GM10847 (cell line): ENCODE measurements around the gene ATP11A.

Experiments used
- POLR2A ChIP-seq: IDR thresholded peaks from 2 replicates; pipeline ENCODE4 v1.6.1; 2011; ENCODE audit not compliant: insufficient read length; ENCODE audit errors: extremely low read depth

ATP11A gene

DNA sequence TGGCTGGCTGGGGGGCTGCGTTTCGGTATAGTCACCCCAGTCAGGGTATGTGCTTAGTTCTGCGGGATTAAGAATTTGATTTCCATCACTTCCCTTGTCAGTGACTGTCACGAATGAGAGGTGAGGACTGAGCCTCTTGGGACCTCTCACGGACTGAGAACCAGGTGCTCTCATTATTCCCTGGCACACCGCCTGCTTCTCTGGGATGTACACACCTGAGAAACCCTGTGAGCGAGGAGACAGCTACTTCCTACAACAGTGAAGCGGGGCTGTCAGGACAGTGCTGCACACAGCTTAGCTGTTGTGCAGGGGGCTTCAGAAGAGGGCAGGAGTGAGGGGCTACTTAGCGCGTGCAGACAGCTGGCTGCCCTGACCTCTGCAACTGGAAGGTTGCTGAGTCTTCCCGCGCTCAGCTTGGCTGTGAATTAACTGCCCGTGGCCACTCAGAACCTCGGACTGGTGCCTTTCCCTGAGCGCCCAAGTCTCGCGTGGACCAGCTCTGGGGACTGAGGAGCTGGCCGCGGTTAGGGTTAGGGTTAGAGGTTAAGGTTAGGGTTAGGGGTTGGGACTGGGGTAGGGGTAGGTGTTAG, 213.9 kb downstream of the ATP11A start:
- TF ChIP-seq POLR2A, result no peak

DNA sequence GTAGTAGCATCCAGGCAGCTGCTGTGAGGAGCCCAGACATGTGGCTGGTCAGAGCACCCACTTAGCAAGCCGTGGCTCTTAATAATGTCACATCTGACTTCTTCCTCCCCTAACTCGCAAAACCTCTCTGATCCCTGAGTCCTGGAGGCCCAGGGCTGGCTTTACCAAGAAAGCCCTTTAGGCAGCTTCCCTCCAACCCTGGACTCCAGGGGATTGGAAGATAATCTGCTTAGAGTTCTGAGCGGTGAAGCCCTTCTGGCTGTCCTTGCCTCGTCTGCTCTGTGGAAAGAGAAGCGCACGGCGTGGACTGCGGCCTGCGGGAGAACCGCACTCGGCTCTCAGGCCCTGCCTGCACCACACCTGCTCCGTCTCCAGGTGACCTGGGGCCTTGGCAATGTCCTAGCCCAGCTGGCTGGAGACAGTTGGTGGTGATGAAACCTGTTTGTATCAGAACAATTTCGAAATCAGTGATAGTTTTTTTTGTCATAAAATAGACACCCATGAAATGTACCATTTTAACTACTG, 214.7 kb downstream of the ATP11A start:
- no peak for TF ChIP-seq POLR2A

DNA sequence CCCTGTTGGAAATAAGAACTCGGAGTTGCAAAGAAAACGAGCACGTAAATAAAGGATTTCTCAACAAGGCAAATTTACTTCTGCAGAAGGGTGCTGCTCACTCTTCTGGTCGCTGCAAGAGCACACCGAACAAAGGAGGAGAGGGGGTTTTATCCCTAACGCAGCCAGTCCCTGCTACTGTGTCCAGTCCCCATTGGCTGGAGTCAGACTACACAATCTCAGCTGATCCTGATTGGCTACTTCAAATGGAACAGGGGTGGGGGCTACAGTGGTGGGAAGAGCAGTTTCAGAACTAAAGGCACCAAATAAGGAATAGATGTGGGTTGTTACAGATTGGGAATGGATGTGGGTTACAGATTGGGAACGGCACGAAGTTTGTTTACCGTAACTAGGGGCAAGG, 215.2 kb downstream of the ATP11A start:
- no peak for TF ChIP-seq POLR2A

DNA sequence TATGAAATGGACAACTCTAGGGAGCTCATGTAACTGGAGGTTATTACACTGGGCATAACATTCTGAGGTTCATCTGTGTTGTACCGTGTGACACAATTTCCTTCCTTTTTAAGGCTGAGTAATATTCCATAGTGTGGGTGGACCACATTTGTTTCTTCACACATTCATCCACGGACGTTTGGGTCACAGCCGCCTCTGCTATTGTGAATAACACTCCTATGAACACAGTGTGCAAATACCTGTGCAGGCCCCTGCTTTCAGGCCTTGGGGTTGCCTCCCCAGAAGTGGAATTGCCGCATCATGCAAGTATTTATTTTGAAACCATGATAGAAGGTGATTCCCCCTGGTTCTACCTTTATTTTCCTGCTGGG, 215.8 kb downstream of the ATP11A start:
- TF ChIP-seq POLR2A, result no peak

DNA sequence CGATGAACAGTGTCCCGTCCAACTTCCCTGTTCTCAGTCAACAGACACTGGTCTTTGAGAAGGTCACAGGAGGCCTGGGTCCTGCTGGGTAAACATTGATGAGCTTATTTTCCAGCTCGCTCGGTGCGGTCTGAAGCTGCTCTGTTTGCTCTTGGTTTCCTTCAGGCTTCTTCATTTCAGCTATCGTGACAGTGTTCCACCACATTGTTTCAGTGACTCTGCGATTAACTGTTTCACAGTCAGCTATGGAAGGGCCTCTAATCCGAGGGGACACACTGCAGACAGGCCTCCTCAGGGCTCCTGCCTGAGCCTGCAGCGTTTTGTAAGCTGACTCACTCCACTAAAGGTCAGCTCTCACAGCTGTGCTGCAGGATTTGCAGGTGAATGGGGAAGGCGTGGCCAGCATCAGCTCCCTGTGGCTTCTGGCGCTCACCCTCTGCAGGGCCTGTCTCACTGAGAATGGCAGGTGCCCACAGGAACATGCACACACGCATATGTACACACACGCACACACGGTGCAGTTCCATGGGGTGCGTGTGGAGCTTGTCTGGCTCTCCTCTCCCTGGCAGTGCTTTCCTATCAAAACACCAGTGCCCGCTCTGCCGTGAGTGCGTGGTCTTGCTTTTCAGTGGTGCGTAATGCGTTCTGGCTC, 216.3 kb downstream of the ATP11A start:
- no peak for TF ChIP-seq POLR2A

DNA sequence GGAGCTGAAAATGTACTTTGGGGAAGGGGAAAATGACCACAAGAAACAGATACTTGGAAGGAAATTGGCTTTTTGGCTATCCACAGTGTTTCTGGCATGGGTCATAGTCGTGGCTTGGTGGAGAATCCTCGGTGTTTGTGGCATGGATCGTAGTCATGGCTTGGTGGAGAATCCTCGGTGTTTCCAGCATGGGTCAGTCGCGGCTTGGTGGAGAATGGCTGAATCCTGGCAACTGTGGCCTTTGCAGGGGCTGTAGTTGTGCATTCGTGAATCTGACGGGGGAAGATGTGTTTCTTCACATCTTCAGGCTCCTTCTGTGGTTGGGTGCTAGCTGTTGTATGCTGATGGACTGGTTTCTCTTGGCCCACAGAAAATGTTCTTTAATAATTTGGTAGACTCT, 217.4 kb downstream of the ATP11A start:
- no peak for TF ChIP-seq POLR2A

DNA sequence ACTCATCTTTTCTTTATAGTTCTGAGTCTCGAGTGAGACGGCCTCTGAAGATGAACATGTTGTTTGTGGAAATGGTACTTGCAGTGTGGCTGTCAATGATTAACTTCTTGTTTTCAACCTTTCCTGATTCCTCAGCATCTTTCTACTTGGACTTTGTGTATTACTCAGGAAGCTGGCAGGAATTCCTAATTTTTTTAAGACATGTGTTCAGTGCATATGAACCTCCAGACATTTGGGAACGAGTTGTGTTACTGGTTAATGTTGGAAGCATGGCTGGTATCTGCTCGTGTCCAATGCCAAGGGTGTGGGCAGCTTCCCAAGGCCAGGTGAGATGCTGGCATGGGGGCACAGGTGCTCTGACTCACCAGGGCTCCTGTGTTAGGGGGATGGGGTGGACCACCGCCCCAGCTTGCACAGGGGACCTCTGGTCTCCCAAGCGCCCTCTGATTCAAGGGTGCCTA, 218.1 kb downstream of the ATP11A start:
- no peak for TF ChIP-seq POLR2A

DNA sequence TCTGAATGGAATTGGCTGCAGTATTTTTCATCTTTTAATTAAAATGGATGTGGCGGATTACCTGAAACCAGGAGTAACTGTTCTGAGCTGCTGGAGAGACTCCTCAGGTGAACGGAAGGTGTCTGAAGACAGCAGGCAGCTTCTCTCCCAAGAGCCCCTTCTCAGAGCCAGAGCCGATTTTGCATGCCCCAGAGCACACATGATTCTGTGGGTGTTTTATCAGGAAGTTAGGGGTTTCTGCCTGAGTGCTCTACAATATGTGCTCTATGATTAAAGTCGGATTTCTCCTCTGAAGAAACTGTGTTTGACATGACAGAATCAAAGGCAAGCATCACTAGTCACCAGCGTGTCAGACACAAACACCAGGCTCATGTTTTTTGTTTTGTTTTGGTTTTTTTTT, 218.5 kb downstream of the ATP11A start:
- TF ChIP-seq POLR2A, result no peak

DNA sequence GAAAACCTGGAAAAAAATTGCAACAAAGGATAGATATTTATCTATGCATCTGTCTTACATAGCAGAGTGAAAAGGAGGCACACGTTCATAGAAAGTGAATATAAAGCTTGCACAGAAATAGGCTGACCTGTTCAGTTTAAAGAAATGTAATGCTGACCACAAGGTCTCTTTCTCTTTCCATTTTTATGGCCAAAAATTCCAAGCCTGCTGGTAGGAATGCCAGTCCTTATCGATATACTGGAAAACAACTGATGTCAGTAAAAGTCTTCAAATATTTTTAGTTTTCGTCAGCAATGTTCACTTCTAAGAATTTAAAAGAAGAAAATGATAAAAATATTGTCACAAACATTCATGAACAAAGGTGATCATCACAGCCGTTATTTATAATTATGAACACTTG, 220.2 kb downstream of the ATP11A start:
- no peak for TF ChIP-seq POLR2A

DNA sequence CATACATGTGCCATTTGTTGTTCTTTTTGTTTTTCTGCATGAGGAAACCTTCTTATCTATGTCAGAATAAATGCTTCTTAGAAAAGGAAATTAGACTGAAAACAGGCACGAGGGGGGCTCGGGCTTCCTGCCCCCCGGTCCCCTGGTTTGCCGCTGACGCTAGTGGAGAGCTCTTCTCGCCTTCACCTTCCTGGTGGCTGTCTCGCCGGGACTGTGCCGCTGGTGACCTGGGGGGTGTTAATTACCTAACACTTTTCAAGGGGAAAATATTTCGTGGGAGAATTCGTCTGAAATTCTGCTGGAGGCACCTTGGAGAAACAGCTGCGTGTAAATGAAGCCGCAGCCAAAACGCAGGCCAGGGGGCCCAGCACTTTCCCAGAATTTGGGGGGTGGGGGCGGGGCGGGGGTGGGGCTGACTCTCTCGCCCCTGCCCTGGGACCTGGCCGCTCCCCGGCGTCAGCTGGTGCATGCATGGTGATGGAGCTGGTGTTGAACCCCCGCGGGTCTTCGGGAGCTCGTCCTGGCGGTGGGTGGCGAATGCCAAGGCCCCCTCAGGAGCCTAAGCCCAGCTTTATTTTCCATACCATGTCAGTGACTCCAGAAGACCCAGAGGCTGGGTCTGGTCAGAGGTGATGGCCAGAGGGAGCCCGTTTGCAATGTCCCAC, 220.9 kb downstream of the ATP11A start:
- TF ChIP-seq POLR2A, result no peak

DNA sequence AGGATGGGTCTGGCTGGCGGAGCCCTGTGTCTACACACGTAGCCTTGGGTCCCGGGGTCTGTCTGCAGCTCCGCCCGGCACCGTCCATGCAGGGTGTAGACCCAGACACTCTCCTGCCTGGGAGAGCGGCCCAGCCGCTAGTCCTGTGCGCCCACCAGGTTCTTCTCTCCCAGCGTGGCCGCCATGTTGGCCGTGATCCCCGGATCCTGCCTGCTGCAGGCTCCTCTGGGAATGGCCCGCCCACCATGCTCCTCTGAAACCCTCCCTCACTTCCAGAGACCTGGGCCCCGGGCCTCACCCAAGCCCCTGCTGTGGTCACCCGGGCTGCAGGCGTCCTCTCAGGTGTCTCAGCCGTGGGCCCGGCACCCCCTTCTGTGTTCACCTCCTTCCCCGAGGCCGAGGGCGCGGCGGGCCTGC, 221.5 kb downstream of the ATP11A start:
- no peak for TF ChIP-seq POLR2A

DNA sequence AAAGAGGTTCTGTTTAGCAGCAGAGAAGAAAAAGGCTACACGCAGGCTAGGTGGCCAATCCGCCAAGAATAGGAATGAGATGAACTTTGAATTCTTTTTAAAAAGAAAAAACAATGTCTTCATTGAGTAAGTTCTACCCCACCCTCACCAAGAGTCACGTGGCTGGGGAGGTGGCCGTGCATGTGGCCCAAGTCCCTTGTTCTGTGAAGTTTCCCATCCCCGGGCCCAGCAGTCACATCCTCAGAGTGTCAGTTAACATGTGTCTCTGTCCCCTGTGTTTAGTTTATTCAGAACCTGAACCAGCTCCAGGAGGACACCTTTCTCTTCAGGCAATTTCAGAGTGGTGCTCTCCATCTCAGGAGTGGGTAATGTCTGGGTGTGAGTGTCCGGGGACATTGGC, 222.0 kb downstream of the ATP11A start:
- no peak for TF ChIP-seq POLR2A

DNA sequence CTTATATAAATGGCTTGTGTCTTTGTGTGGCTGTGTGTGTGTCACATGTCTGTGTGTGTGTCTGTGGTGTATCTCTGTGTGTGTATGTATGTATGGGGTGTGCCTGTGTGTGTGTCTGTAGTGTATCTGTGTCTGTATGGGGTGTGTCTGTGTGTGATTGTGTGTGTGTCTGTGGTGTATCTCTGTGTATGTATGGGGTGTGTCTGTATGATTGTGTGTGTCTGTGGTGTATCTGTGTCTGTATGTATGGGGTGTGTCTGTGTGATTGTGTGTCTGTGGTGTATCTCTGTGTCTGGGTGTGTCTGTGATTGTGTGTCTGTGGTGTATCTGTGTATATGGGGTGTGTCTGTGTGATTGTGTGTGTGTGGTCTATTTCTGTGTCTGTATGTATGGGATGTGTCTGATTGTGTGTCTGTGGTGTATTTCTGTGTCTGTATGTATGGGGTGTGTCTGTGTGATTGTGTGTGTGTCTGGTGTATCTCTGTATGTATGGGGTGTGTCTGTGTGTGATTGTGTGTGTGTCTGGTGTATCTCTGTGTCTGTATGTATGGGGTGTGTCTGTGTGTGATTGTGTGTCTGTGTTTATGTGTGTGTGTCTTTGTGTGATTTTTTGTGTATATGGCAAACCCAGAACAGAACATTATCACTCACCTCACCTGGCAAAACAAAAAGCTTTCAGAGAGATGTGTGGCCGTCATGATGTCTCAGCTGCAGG, 223.0 kb downstream of the ATP11A start:
- TF ChIP-seq POLR2A, result no peak

DNA sequence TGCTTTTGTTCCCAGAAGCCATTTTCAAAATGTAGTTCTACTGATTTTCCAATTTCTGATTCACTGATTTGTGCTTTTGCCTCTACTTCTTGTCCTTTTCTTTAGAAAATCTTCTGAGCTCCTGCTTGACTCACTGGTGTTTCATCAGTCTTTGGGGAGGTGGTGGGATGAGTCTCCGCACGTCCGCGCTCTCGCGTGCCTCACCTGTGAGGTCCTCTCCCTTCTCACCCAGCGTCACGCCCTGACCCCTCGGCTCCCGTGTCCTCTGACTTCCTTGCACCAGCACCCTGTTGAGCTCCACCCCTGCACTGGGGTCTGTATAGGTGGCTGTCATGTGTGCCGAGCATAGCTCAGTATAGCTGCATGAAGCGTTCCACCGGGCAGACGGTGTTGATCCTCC, 226.5 kb downstream of the ATP11A start:
- no peak for TF ChIP-seq POLR2A

DNA sequence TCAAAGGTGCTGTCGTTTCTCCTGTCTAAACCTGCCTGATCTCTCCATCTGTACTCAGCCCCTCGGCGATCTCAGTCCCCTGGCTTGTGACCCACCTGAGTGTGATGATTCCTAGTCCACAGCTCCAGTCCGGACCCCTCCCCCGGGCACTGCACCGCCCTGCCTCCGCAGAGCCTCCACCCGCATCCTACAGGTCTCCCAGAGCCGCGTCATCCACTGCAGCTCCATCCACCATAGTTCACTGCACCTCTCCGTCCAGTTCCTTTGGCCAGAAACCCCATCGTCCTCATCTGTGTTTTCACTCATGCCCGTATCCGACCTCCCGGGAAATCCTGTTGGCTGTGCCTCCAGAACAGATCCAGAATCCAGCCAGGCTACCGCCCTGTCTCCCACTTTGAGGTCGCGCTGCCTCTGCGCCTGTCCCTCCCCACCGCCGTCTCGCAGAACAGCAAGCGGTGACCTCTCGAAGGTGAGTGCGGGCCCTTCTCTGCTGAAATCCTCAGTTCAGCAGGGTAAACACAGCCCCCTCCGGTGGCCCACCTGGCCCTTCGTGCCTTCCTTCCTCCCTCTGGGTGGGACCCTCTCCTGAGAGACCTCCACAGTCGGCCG, 227.3 kb downstream of the ATP11A start:
- no peak for TF ChIP-seq POLR2A
